Esophagus (tissue), 2 donors: ENCODE data around the gene SLC24A5. TPM values are rescaled to one million over a fixed set of nuclear protein-coding genes. Genes with fewer than 3 reads are reported as not detected.

Experiments used
- polyA plus RNA-seq, 2 donors: library from polyadenylated mRNA; stranded (reverse); fragments of 200-250 nt; gene quantifications; one replicate each; pipeline ENCODE4 v1.2.3, GENCODE V29; 2013
- donor health status: healthy with polysubstance abuse.
- donor health status: Bipolar disorder and iron deficiency.

SLC24A5 gene
- polyA plus RNA-seq, 2 donors = not detected

Other genes starting within 250 kb of the SLC24A5 start
- gene MYEF2, start 57.3 kb downstream of the SLC24A5 start, polyA plus RNA-seq = 1 to 10 TPM; 1.7 to 1.9 TPM
- not detected for gene CTXN2, start 70.7 kb downstream of the SLC24A5 start, polyA plus RNA-seq
- gene SLC12A1, start 85.3 kb downstream of the SLC24A5 start, polyA plus RNA-seq = not detected
- gene DUT, start 210.4 kb downstream of the SLC24A5 start, polyA plus RNA-seq = 10 to 100 TPM; 45.4 to 67.9 TPM